GM12891 (cell line): ENCODE data around the gene CTSE. TPM values are rescaled to one million over a fixed set of nuclear protein-coding genes. Genes with fewer than 3 reads are reported as not detected.
A peak's percentile ranks its signal among the peaks of the same experiment; 100 is the strongest.
"Not testable (repeated sequence)": the region's sequence is repeated elsewhere in the genome, so short reads cannot be mapped to it uniquely, and the experiment has no call there.

Experiments used
- DNase-seq: peaks from one replicate; pipeline ENCODE4 v3.0.0; 2011; ENCODE audit warnings: low spot score; ENCODE audit not compliant: insufficient read length
- FAIRE-seq: peaks from 2 replicates; lab custom pipeline; 2011; peaks lifted over from hg19 to GRCh38; lab: Jason Lieb, UNC
- PAX5 ChIP-seq: IDR thresholded peaks from 2 replicates; pipeline ENCODE4 v1.6.1; 2011; ENCODE audit warnings: low read length, moderate library complexity, mild to moderate bottlenecking; ENCODE audit not compliant: insufficient read depth, severe bottlenecking
- POLR2A ChIP-seq: IDR thresholded peaks from 2 replicates; pipeline ENCODE4 v1.6.1; 2011; ENCODE audit warnings: low read depth, low read length, control low read depth
- POLR2AphosphoS5 ChIP-seq: IDR thresholded peaks from 2 replicates; pipeline ENCODE4 v1.6.1; 2011; ENCODE audit warnings: low read depth, low read length, control low read depth
- POU2F2 ChIP-seq: IDR thresholded peaks from 2 replicates; pipeline ENCODE4 v1.6.1; 2011; ENCODE audit warnings: low read depth, mild to moderate bottlenecking, control low read depth, low read length, moderate library complexity
- SPI1 ChIP-seq: IDR thresholded peaks from 2 replicates; pipeline ENCODE4 v1.6.1; 2011; ENCODE audit warnings: low read depth, low read length, control low read depth
- TAF1 ChIP-seq: IDR thresholded peaks from 2 replicates; pipeline ENCODE4 v1.6.1; 2011; ENCODE audit warnings: low read depth, low read length, control low read depth
- polyA plus RNA-seq: library from polyadenylated mRNA; unstranded; fragments of >200 nt; gene quantifications from one replicate; pipeline ENCODE4 v1.2.1, GENCODE V29; 2012; ENCODE audit warnings: low read depth, missing spikeins, inconsistent platforms; ENCODE audit not compliant: missing spikeins

CTSE gene
- polyA plus RNA-seq, result not detected

DNA sequence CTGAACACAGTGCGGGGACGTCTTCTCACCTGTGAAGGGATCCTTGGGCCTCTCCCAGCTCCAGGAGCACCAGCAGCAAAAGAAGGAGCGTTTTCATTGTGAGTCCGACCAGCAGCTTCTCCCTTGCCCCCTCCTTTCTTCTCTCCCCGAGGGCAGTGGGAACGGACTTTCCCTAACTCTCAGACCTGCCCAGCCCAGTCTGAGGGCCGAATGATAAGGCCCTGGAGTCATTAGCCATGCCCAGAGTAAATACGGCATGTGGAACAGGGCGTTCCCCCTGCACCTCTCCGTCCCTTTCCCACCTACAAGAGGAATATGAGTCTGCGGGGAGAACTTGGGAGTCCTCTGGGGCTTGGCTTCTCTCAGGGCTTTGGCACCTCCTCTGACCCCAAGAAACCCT, at the start of gene CTSE:
TSS of gene CTSE (minus strand) at position 201 of the 400 bp plus-strand sequence. CDS start at position 97, 104 bp downstream.
- FAIRE-seq (no peak), DNase-seq (no peak)
- no peak for TF ChIP-seq POU2F2
- TF ChIP-seq POLR2A, result no peak
- TF ChIP-seq PAX5, result no peak
- TF ChIP-seq TAF1, result no peak
- no peak for TF ChIP-seq SPI1
- no peak for TF ChIP-seq POLR2AphosphoS5

DNA sequence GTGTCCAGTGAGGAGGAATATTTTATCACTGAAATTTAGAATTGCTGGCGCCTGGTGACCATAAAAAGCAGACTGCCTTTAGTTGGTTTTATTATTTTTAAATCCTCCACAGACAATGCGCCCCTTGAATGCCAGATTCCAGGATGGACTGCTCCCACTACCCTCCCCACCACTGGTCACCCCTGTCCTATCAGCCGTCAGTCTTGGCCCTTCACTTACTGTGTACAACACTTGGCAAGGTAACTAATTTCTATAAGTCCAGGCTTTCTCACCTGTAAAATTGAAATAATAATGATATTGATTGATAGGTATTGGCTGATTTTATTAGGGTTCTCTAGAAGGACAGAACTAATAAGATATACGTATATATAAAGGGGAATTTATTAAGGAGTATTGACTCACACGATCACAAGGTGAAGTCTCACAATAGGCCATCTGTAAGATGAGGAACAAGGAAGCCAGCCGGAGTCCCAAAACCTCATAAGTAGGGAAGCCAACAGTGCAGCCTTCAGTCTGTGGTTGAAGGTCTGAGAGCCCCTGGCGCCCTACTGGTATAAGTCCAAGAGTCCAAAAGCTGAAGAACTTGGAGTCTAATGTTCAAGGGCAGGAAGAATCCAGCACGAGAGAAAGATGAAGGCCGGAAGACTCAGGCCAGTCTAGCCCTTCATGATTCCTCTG, 47.1 kb upstream of the CTSE start:
- FAIRE-seq, result no peak

GRCh38 chr1:206068314-206068713, 44.6 kb upstream of the CTSE start:
- no peak for DNase-seq
- FAIRE-seq, result no peak
- TF ChIP-seq POLR2A (no peak), SPI1 (peak; percentile 54)

More for the DNA sequence above, 47.1 kb upstream of the CTSE start:
- no peak for DNase-seq
- TF ChIP-seq SPI1 (no peak), POU2F2 (no peak), PAX5 (no peak), POLR2AphosphoS5 (no peak), POLR2A (no peak), TAF1 (no peak)

GRCh38 chr1:206067486-206068227, 44.0 kb upstream of the CTSE start:
- DNase-seq (no peak), FAIRE-seq (peak; percentile 16)
- TF ChIP-seq TAF1, result no peak
- TF ChIP-seq SPI1, result no peak

GRCh38 chr1:206066479-206067171, 42.9 kb upstream of the CTSE start:
- DNase-seq (no peak), FAIRE-seq (no peak)
- TF ChIP-seq TAF1, result no peak
- no peak for TF ChIP-seq PAX5
- TF ChIP-seq POLR2AphosphoS5, result no peak
- TF ChIP-seq POU2F2, result no peak
- peak; percentile 83 for TF ChIP-seq SPI1

DNA sequence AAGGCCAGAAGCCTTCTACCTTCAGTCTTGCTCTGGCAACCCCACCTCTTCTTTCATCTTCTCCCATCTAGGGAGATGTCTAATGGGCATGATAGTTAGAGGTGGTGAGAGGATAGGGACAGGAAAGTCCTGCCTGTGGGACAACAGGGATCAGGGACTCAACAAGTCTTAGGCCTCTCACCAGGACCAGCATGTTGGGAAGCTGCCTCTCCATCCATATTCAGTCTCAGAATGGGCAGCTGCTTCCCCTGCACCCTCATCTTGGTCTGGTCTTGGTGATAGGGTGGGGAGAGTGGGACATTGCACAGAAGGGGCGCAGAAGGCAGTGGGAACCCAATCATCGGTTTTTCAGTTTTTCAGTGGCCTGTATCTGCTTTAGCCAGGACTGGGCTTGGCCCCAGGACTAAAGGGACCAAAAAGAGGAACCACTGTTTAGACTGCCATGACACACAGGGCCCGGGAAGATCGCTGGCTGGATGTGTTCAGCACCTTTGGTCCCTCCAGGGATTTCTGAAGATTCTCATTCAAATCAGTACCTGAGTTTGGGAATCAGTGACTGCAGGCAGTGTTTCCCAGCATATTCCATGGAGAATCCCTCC, 42.0 kb upstream of the CTSE start:
- FAIRE-seq (no peak), DNase-seq (no peak)
- TF ChIP-seq TAF1, result no peak
- TF ChIP-seq POU2F2, result no peak
- no peak for TF ChIP-seq PAX5
- TF ChIP-seq SPI1, result no peak
- TF ChIP-seq POLR2AphosphoS5, result no peak
- TF ChIP-seq POLR2A, result no peak

DNA sequence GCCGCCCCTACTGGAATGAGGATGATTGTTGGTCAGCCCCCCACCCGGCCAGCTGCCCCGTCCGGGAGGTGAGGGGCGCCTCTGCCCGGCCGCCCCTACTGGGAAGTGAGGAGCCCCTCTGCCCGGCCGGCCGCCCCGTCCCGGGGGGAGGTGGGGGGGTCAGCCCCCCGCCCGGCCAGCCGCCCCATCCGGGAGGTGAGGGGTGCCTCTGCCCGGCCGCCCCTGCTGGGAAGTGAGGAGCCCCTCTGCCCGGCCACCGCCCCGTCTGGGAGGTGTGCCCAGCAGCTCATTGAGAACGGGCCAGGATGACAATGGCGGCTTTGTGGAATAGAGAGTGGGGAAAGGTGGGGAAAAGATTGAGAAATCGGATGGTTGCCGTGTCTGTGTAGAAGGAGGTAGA, 40.8 kb upstream of the CTSE start:
- not testable (repeated sequence) for FAIRE-seq, DNase-seq

- DNase-seq, FAIRE-seq: not testable (repeated sequence)
These were observed 40.3 kb upstream of the CTSE start for GRCh38 chr1:206064001-206064400.

GRCh38 chr1:206062464-206062863, 38.8 kb upstream of the CTSE start:
- FAIRE-seq (no peak), DNase-seq (no peak)
- TF ChIP-seq PAX5 (no peak), TAF1 (no peak)

GRCh38 chr1:206060844-206061243, 37.1 kb upstream of the CTSE start:
- FAIRE-seq (no peak), DNase-seq (no peak)
- TF ChIP-seq POLR2AphosphoS5 (no peak), POU2F2 (no peak), PAX5 (no peak), SPI1 (no peak), TAF1 (no peak), POLR2A (no peak)
